Osteocyte (in vitro differentiated cells): ENCODE measurements around the gene PPP1R2B. TPM values are rescaled to one million over a fixed set of nuclear protein-coding genes. Genes with fewer than 3 reads are reported as not detected.
"Not testable (repeated sequence)": the region's sequence is repeated elsewhere in the genome, so short reads cannot be mapped to it uniquely, and the experiment has no call there.

Experiments used
- DNase-seq: peaks from one replicate; pipeline ENCODE4 v3.0.0; 2021; ENCODE audit warnings: mixed read lengths; ENCODE audit not compliant: unreplicated experiment; ENCODE audit errors: extremely low spot score
- H3K27ac Mint-ChIP-seq: one replicate; pipeline ENCODE4 v1.8.0; 2021; ENCODE audit warnings: mild to moderate bottlenecking, mixed read lengths; ENCODE audit not compliant: unreplicated experiment
- H3K27me3 Mint-ChIP-seq: one replicate; pipeline ENCODE4 v1.8.0; 2021; ENCODE audit warnings: mixed read lengths; ENCODE audit not compliant: unreplicated experiment
- H3K36me3 Mint-ChIP-seq: one replicate; pipeline ENCODE4 v1.8.0; 2021; ENCODE audit warnings: mixed read lengths; ENCODE audit not compliant: unreplicated experiment
- H3K4me1 Mint-ChIP-seq: one replicate; pipeline ENCODE4 v1.8.0; 2021; ENCODE audit warnings: mixed read lengths; ENCODE audit not compliant: unreplicated experiment
- H3K4me3 Mint-ChIP-seq: one replicate; pipeline ENCODE4 v1.8.0; 2021; ENCODE audit warnings: mild to moderate bottlenecking, moderate library complexity, mixed read lengths; ENCODE audit not compliant: unreplicated experiment
- H3K9me3 Mint-ChIP-seq: one replicate; pipeline ENCODE4 v1.8.0; 2021; ENCODE audit warnings: mixed read lengths; ENCODE audit not compliant: unreplicated experiment
- total RNA-seq: library from RNA; stranded (reverse); gene quantifications from 2 replicates; pipeline ENCODE4 v1.2.1, GENCODE V29; 2021
- TF ChIP-seq, protein P1 (sequence below): fragments of 200-600 bp; sonication (generic); IDR thresholded peaks from 2 replicates; pipeline ENCODE4 v1.5.0; 2021; ENCODE audit warnings: antibody characterized with exemption, mild to moderate bottlenecking, moderate library complexity

The PPP1R2B gene
- total RNA-seq, 1 donor from 2014 or later, result not detected

DNA sequence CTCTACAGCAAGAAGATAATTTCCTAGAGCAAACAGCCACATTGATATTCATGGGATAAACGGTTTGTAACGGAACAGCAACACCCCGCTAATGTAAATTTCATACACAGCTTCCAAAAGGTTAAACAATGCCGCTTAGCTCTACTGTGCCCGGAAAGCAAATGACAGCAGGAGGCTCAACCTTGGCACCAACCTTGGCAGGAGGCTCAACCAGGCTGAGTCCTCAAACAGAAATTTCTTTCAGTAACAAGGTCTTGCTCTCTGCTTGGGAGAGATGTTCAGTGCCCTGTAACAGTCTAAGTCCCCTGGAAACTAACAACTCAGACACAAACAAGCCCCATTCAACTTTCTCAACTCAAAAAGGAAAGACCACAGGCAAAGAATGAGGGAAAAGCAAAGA is 11.1 kb upstream of the PPP1R2B start:
- TF ChIP-seq, protein P1, sequence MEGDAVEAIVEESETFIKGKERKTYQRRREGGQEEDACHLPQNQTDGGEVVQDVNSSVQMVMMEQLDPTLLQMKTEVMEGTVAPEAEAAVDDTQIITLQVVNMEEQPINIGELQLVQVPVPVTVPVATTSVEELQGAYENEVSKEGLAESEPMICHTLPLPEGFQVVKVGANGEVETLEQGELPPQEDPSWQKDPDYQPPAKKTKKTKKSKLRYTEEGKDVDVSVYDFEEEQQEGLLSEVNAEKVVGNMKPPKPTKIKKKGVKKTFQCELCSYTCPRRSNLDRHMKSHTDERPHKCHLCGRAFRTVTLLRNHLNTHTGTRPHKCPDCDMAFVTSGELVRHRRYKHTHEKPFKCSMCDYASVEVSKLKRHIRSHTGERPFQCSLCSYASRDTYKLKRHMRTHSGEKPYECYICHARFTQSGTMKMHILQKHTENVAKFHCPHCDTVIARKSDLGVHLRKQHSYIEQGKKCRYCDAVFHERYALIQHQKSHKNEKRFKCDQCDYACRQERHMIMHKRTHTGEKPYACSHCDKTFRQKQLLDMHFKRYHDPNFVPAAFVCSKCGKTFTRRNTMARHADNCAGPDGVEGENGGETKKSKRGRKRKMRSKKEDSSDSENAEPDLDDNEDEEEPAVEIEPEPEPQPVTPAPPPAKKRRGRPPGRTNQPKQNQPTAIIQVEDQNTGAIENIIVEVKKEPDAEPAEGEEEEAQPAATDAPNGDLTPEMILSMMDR, result no peak
- peaks cover 4% of the 10 kb centered on the region for H3K27me3 Mint-ChIP-seq
- no peaks in the 10 kb centered on the region for H3K9me3 Mint-ChIP-seq
- H3K36me3 Mint-ChIP-seq, result no peaks in the 10 kb centered on the region
- H3K4me1 Mint-ChIP-seq, result no peaks in the 10 kb centered on the region
- H3K4me3 Mint-ChIP-seq, result no peak overlapping the region
- no peak overlapping the region for H3K27ac Mint-ChIP-seq
- no peak for DNase-seq

DNA sequence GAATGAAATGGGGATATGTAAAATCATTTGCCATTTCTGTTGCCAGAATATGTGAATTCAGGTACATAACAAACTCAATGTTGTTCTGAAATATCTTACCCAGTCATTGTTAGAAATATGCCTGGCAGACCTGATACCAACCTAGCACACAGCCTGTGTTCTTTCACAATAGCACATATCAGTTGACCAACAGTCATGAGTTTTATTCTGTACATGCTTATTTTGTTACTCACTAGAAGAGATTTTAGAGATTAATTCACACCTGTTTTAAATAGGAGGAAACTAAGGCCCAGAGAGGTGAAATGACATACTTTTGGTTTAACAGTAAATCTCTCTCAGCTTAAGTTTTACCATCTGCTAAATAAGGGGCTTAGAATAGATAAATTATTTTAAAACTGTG is 8.4 kb upstream of the PPP1R2B start:
- H3K9me3 Mint-ChIP-seq, result no peaks in the 10 kb centered on the region
- H3K4me1 Mint-ChIP-seq, result no peaks in the 10 kb centered on the region
- H3K27ac Mint-ChIP-seq, result no peak overlapping the region
- TF ChIP-seq, protein P1, result no peak
- no peak overlapping the region for H3K4me3 Mint-ChIP-seq
- H3K36me3 Mint-ChIP-seq, result no peaks in the 10 kb centered on the region
- H3K27me3 Mint-ChIP-seq, result peaks cover 2% of the 10 kb centered on the region
- DNase-seq, result no peak

DNA sequence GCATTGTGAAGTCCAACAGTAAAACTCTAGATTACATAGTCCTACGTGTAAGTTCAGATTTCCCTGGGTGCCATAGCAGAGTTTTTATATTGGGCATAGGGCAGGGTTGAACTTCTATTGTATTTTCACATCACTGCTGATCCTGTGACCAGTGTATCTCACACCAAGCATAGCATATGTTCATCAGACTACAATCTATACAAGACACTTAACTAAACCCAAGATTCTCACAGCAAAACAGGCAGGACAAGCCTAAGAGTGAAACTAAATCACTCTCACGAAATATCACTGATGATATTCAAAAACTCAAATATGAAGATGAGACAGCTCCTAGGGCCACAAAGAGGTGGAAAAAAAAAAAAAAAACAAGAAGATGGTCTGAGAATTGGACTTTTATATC is 3.2 kb upstream of the PPP1R2B start:
- Mint-ChIP-seq H3K27me3 (no peaks in the 10 kb centered on the region), H3K9me3 (peaks cover 5% of the 10 kb centered on the region), H3K36me3 (no peaks in the 10 kb centered on the region), H3K4me3 (no peak overlapping the region), H3K27ac (no peak overlapping the region), H3K4me1 (no peaks in the 10 kb centered on the region)
- DNase-seq, result no peak
- TF ChIP-seq, protein P1, result no peak

DNA sequence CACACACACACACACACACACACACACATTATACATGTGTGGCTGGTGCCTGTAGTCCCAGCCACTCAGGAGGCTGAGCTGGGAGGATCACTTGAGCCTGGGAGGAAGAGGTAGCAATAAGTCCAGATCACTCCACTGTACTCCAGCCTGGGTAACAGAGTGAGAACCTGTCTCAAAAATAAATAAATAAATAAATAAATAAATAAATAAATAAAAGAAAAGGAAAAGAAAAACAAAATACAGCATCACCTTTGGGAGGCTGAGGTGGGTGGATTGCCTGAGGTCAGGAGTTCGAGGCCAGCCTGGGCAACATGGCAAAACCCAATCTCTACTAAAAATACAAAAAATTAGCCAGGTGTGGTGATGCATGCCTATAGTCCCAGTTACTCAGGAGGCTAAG is 1.6 kb upstream of the PPP1R2B start:
- DNase-seq, H3K27ac Mint-ChIP-seq, H3K9me3 Mint-ChIP-seq, H3K4me1 Mint-ChIP-seq, H3K4me3 Mint-ChIP-seq, H3K27me3 Mint-ChIP-seq, H3K36me3 Mint-ChIP-seq: not testable (repeated sequence)

DNA sequence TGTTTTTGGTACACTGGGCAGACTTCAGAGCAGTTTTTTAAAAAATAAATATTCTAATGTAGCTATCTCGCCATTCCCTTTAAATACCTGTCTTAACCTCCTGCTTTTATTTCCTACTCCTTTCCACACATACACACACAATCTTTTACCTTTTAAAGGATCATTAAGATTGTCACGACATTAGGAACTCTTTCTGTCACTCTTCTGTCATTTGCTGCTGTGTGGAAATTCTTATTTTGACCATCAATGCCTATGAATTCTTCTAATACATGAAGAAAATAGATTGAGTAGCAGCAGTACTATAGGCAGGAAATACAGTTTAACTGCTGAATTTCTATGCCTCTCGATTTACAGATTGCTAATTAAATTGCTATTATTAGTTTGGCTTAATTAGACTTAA is 1.8 kb downstream of the PPP1R2B start:
- no peak for DNase-seq
- H3K9me3 Mint-ChIP-seq, result peaks cover 23% of the 10 kb centered on the region
- H3K27me3 Mint-ChIP-seq, result no peaks in the 10 kb centered on the region

DNA sequence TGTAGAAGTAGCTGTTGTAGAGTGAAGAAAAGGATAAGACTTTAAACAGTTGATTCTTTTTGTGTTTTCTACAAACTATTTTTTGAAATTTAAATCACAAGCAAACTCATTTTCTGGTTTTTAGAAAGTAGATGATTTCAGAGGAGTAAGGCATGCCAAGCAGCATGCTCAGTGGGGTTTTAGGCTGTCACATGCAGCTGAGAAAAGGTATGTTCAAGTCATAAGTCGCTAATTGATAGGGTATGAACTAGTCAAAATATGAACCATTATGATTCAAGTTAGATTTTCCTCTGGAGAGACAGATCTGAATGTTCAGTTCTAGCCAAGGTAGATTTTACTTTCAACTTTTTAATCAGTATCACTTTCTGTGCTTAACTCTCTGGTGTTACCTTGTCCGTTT is 3.0 kb downstream of the PPP1R2B start:
- H3K4me3 Mint-ChIP-seq, H3K4me1 Mint-ChIP-seq, H3K27ac Mint-ChIP-seq, H3K36me3 Mint-ChIP-seq, H3K27me3 Mint-ChIP-seq, DNase-seq: not testable (repeated sequence)
- peaks cover 23% of the 10 kb centered on the region for H3K9me3 Mint-ChIP-seq

More for the DNA sequence above, 1.8 kb downstream of the PPP1R2B start:
- TF ChIP-seq, protein P1, result no peak
- Mint-ChIP-seq H3K27ac (no peak overlapping the region), H3K36me3 (no peaks in the 10 kb centered on the region), H3K4me1 (no peaks in the 10 kb centered on the region), H3K4me3 (no peak overlapping the region)
